Ishikawa (cell line): ENCODE data around the gene PGAM5.

Experiments used
- CEBPB ChIP-seq: IDR thresholded peaks from 2 replicates; pipeline ENCODE4 v1.6.1; 2012
- EGR1 ChIP-seq: IDR thresholded peaks from 2 replicates; pipeline ENCODE4 v1.6.1; 2012
- EP300 ChIP-seq: IDR thresholded peaks from 2 replicates; pipeline ENCODE4 v1.6.1; 2012; ENCODE audit warnings: borderline replicate concordance
- TCF12 ChIP-seq: IDR thresholded peaks from 2 replicates; pipeline ENCODE4 v1.6.1; 2012; ENCODE audit warnings: low read depth
- TF ChIP-seq, protein P1 (sequence below): IDR thresholded peaks from 2 replicates; pipeline ENCODE4 v1.6.1; 2012; ENCODE audit warnings: low read depth, mild to moderate bottlenecking

DNA sequence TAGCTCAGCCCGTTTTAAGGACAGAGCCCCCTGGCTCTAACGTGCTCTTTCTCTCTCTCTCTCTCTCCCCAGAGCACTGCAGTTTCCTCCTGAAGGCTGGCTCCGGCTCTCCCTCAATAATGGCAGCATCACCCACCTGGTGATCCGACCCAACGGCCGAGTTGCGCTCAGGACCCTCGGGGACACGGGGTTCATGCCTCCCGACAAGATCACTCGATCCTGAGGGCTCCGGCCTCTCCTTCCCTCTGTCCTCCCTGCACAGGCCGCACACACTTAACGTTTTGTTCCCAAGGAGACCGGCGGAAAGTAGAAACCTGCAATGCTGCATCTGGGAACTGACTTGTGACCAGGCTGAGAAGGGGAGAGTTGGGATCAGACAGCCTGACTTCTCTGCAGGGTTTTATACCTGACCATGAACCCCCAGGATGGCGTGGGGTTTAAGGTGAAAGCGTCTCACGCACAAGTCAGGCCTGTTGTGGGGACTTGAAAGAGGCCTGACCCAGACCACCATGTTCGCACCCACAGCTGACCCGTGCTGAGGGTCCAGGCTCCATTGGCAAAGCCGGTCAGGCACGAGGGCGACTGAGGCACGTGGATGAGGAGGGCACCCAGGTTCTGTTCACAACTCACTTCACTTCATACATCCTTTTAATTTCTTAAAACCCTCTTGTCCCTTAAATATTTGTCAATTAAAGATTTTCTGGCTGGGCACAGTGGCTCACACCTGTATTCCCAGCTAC lies 10.1 kb downstream of the PGAM5 start:
- TF ChIP-seq EP300: no peak
- TF ChIP-seq CEBPB: no peak
- no peak for TF ChIP-seq EGR1
- TF ChIP-seq, protein P1, sequence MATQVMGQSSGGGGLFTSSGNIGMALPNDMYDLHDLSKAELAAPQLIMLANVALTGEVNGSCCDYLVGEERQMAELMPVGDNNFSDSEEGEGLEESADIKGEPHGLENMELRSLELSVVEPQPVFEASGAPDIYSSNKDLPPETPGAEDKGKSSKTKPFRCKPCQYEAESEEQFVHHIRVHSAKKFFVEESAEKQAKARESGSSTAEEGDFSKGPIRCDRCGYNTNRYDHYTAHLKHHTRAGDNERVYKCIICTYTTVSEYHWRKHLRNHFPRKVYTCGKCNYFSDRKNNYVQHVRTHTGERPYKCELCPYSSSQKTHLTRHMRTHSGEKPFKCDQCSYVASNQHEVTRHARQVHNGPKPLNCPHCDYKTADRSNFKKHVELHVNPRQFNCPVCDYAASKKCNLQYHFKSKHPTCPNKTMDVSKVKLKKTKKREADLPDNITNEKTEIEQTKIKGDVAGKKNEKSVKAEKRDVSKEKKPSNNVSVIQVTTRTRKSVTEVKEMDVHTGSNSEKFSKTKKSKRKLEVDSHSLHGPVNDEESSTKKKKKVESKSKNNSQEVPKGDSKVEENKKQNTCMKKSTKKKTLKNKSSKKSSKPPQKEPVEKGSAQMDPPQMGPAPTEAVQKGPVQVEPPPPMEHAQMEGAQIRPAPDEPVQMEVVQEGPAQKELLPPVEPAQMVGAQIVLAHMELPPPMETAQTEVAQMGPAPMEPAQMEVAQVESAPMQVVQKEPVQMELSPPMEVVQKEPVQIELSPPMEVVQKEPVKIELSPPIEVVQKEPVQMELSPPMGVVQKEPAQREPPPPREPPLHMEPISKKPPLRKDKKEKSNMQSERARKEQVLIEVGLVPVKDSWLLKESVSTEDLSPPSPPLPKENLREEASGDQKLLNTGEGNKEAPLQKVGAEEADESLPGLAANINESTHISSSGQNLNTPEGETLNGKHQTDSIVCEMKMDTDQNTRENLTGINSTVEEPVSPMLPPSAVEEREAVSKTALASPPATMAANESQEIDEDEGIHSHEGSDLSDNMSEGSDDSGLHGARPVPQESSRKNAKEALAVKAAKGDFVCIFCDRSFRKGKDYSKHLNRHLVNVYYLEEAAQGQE: no peak
- no peak for TF ChIP-seq TCF12
